ENCODE results near the gene PITPNM3.
"Not testable (repeated sequence)": the region's sequence is repeated elsewhere in the genome, so short reads cannot be mapped to it uniquely, and the experiment has no call there.

PITPNM3 gene

GRCh38 chr17:6574687-6575595, 18.6 kb upstream of the PITPNM3 start:
- DNase-seq: no peak

GRCh38 chr17:6573982-6574686, 17.8 kb upstream of the PITPNM3 start:
- no peak for DNase-seq

GRCh38 chr17:6573495-6573894, 17.1 kb upstream of the PITPNM3 start:
- not testable (repeated sequence) for DNase-seq

GRCh38 chr17:6572972-6573370, 16.6 kb upstream of the PITPNM3 start:
- no peak for DNase-seq

- no peak for DNase-seq
These were observed 15.1 kb upstream of the PITPNM3 start for GRCh38 chr17:6571452-6571781.

- no peak for DNase-seq
These were observed 14.5 kb upstream of the PITPNM3 start for GRCh38 chr17:6570731-6571451.

GRCh38 chr17:6569370-6570285, 13.3 kb upstream of the PITPNM3 start:
- no peak for DNase-seq

GRCh38 chr17:6568184-6568758, 11.9 kb upstream of the PITPNM3 start:
- no peak for DNase-seq

- no peak for DNase-seq
These were observed 11.3 kb upstream of the PITPNM3 start for GRCh38 chr17:6567528-6568183.

- no peak for DNase-seq
These were observed 5.1 kb upstream of the PITPNM3 start for GRCh38 chr17:6561446-6561845.

- no peak for DNase-seq
These were observed 4.1 kb upstream of the PITPNM3 start for GRCh38 chr17:6560496-6560895.

- no peak for DNase-seq
These were observed 3.4 kb upstream of the PITPNM3 start for GRCh38 chr17:6559753-6560215.

GRCh38 chr17:6558932-6559752, 2.8 kb upstream of the PITPNM3 start:
- no peak for DNase-seq

- no peak for DNase-seq
These were observed 1.9 kb upstream of the PITPNM3 start for GRCh38 chr17:6558276-6558675.

- DNase-seq: no peak
These were observed 684 bp upstream of the PITPNM3 start for GRCh38 chr17:6557040-6557438.

GRCh38 chr17:6555331-6556120, 829 bp downstream of the PITPNM3 start:
- DNase-seq: no peak

GRCh38 chr17:6554871-6555330, 1.5 kb downstream of the PITPNM3 start:
- no peak for DNase-seq

GRCh38 chr17:6554342-6554741, 2.0 kb downstream of the PITPNM3 start:
- no peak for DNase-seq

- DNase-seq: no peak
These were observed 4.4 kb downstream of the PITPNM3 start for GRCh38 chr17:6551869-6552531.

Measured in NCI-H774 (cell line).